Stimulated activated CD8-positive, alpha-beta memory T cell treated with anti-CD3 and anti-CD28 coated beads, Interleukin-4, amount 100 ng/mL, for 1 hour (primary cell): ENCODE data around the gene SCN1B.
"Not testable (repeated sequence)": the region's sequence is repeated elsewhere in the genome, so short reads cannot be mapped to it uniquely, and the experiment has no call there.

Experiments used
- DNase-seq, 2 donors: peaks; one replicate each; pipeline ENCODE4 v3.0.0-alpha.2; 2020; ENCODE audit warnings: low read depth in 2 of 2, low spot score in 1 of 2

SCN1B gene

GRCh38 chr19:35030257-35031071 lies at the start of gene SCN1B:
Gene SCN1B, plus strand, starts transcription at chr19:35030470. Its CDS starts 351 bp downstream, at chr19:35030821.
- peak in 1 of 2 donors; percentile 31 for DNase-seq

GRCh38 chr19:34982275-34982674 lies 48.0 kb upstream of the SCN1B start:
- no peak for DNase-seq

GRCh38 chr19:34983786-34984185 lies 46.5 kb upstream of the SCN1B start:
- DNase-seq, result no peak

GRCh38 chr19:34984287-34984686 lies 46.0 kb upstream of the SCN1B start:
- DNase-seq, result no peak

- DNase-seq, result no peak
Measured at GRCh38 chr19:34985249-34986022, 44.8 kb upstream of the SCN1B start.

- no peak for DNase-seq
Measured at GRCh38 chr19:34988119-34988518, 42.2 kb upstream of the SCN1B start.

- DNase-seq, result no peak
Measured at GRCh38 chr19:34989298-34989697, 41.0 kb upstream of the SCN1B start.

- DNase-seq, result no peak
Measured at GRCh38 chr19:34990578-34991192, 39.6 kb upstream of the SCN1B start.

- no peak for DNase-seq
Measured at GRCh38 chr19:34991542-34992333, 38.5 kb upstream of the SCN1B start.

- not testable (repeated sequence) for DNase-seq
Measured at GRCh38 chr19:34992582-34992981, 37.7 kb upstream of the SCN1B start.

- no peak for DNase-seq
Measured at GRCh38 chr19:34994286-34994642, 36.0 kb upstream of the SCN1B start.

- DNase-seq, result no peak
Measured at GRCh38 chr19:34994643-34995541, 35.4 kb upstream of the SCN1B start.

GRCh38 chr19:34995551-34995950 lies 34.7 kb upstream of the SCN1B start:
- no peak for DNase-seq

GRCh38 chr19:34997071-34997617 lies 33.1 kb upstream of the SCN1B start:
- DNase-seq, result no peak

GRCh38 chr19:34998224-34998623 lies 32.0 kb upstream of the SCN1B start:
- not testable (repeated sequence) for DNase-seq

- DNase-seq, result no peak
Measured at GRCh38 chr19:34998777-34999497, 31.3 kb upstream of the SCN1B start.

- peak in 1 of 2 donors; percentile 46 for DNase-seq
Measured at GRCh38 chr19:34999498-35000337, 30.6 kb upstream of the SCN1B start, which contains the start of gene GRAMD1A. Gene GRAMD1A, plus strand, starts transcription at chr19:35000323. Its CDS starts 156 bp downstream, at chr19:35000479.

- DNase-seq, result no peak
Measured at GRCh38 chr19:35000338-35000646, 30.0 kb upstream of the SCN1B start.
